ENCODE data around the gene HECTD2. TPM values are rescaled to one million over a fixed set of nuclear protein-coding genes. Genes with fewer than 3 reads are reported as not detected.

HECTD2 gene
- total RNA-seq, 1 experiment from 2014 or later: 9.4 TPM

GRCh38 chr10:91512458-91512857 lies 102.3 kb downstream of the HECTD2 start (continued):
- TF ChIP-seq TCF7 (CRISPR knock-in tag; IDR thresholded peaks at IDR 0.05; ENCODE audit: low read depth) (no peak), GABPB1 (CRISPR knock-in tag; IDR thresholded peaks at IDR 0.05) (no peak), RORB (CRISPR knock-in tag; IDR thresholded peaks at IDR 0.05) (no peak), SMAD4 (CRISPR knock-in tag; IDR thresholded peaks at IDR 0.05) (no peak), NFE2L1 (CRISPR knock-in tag; IDR thresholded peaks at IDR 0.05) (no peak), ZBTB21 (CRISPR knock-in tag; IDR thresholded peaks at IDR 0.05; ENCODE audit: borderline replicate concordance) (no peak), ZNF416 (CRISPR knock-in tag; IDR thresholded peaks at IDR 0.05) (no peak)

- no peaks in the 10 kb centered on the region for H3K27me3 Mint-ChIP-seq (ENCODE audit: low read depth)
- no peaks in the 10 kb centered on the region for H3K36me3 Mint-ChIP-seq
- H3K9me3 Mint-ChIP-seq: peaks cover 8% of the 10 kb centered on the region
- DNase-seq (ENCODE audit: low spot score) (no peak), ATAC-seq (no peak)
- no peaks in the 10 kb centered on the region for H3K4me1 Mint-ChIP-seq
- POLR2A ChIA-PET: no interaction called here
- no peak overlapping the region for H3K27ac Mint-ChIP-seq
- CTCF ChIA-PET: no interaction called here
- no peak overlapping the region for H3K4me3 Mint-ChIP-seq
- TF ChIP-seq E2F5 (CRISPR knock-in tag; IDR thresholded peaks at IDR 0.05) (no peak), PRDM15 (CRISPR knock-in tag; IDR thresholded peaks at IDR 0.05) (no peak), ZNF671 (CRISPR knock-in tag; IDR thresholded peaks at IDR 0.05) (no peak), ZBTB43 (CRISPR knock-in tag; IDR thresholded peaks at IDR 0.05) (no peak), ELF4 (CRISPR knock-in tag; IDR thresholded peaks at IDR 0.05; ENCODE audit: low read depth) (no peak), NR3C1 (CRISPR knock-in tag; conservative IDR thresholded peaks at IDR 0.05; ENCODE audit: low read depth) (no peak), ZNF425 (CRISPR knock-in tag; conservative IDR thresholded peaks at IDR 0.05) (no peak), MYBL2 (CRISPR knock-in tag; IDR thresholded peaks at IDR 0.05) (no peak), USF1 (CRISPR knock-in tag; IDR thresholded peaks at IDR 0.05) (no peak), FOXK1 (CRISPR knock-in tag; IDR thresholded peaks at IDR 0.05) (no peak), EMX1 (CRISPR knock-in tag; IDR thresholded peaks at IDR 0.05) (no peak), IRF2 (CRISPR knock-in tag; IDR thresholded peaks at IDR 0.05; ENCODE audit: borderline replicate concordance, low read depth) (no peak), E2F1 (CRISPR knock-in tag; IDR thresholded peaks at IDR 0.05) (no peak)
Measured at GRCh38 chr10:91513598-91514424, 103.7 kb downstream of the HECTD2 start.
